LNCaP clone FGC (cell line): ENCODE results near the gene ADAMTSL2.

Source experiments
- DNase-seq: peaks from one replicate; pipeline ENCODE4 v3.0.0-alpha.2; 2011; ENCODE audit warnings: low read depth
- H3K4me3 ChIP-seq: 2 replicates; pipeline ENCODE4 v1.5.1; 2011; ENCODE audit warnings: mild to moderate bottlenecking, low read depth, low read length, control low read depth
- TF ChIP-seq, protein P1 (sequence below): IDR thresholded peaks from 2 replicates; pipeline ENCODE4 v1.5.1; 2012; ENCODE audit warnings: mild to moderate bottlenecking; ENCODE audit not compliant: control insufficient read depth, insufficient read depth; ENCODE audit errors: extremely low read depth

The ADAMTSL2 gene

DNA sequence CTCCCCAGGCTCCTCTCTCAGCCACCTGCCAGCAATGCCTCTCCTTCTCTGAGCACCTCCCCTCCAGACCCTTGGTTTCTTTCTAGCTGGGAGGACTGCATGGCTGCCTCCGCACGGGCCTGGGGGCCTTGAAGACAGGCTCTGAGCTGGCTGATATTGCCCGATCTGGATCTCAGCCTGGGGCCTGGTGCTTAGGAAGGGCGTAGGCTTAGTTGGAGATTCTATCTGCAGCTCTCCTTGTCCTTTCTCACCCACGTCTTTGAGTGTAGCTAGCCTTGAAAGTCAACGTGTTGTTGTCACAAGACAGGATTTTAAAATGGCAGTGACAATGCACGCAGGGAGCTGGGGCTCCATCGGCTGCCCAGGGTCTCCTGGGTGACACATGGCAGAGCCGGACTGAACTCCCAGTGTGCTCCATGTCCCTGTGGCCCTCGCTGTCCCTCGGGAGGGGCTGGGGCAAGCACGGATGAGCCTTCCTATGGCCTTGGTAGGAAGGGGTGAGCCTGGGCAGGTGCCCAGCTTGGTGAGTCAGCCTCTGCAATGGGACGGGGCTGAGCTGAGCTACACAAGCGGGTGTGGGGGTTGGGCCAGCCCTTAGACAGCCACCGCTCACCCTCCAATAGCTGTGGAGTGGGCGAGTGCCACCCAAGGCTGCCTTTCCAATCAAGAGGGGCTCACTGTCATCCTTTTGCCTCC is 9.4 kb downstream of the ADAMTSL2 start:
- TF ChIP-seq, protein P1, sequence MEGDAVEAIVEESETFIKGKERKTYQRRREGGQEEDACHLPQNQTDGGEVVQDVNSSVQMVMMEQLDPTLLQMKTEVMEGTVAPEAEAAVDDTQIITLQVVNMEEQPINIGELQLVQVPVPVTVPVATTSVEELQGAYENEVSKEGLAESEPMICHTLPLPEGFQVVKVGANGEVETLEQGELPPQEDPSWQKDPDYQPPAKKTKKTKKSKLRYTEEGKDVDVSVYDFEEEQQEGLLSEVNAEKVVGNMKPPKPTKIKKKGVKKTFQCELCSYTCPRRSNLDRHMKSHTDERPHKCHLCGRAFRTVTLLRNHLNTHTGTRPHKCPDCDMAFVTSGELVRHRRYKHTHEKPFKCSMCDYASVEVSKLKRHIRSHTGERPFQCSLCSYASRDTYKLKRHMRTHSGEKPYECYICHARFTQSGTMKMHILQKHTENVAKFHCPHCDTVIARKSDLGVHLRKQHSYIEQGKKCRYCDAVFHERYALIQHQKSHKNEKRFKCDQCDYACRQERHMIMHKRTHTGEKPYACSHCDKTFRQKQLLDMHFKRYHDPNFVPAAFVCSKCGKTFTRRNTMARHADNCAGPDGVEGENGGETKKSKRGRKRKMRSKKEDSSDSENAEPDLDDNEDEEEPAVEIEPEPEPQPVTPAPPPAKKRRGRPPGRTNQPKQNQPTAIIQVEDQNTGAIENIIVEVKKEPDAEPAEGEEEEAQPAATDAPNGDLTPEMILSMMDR = no peak
- no peak overlapping the region for H3K4me3 ChIP-seq
- no peak for DNase-seq

DNA sequence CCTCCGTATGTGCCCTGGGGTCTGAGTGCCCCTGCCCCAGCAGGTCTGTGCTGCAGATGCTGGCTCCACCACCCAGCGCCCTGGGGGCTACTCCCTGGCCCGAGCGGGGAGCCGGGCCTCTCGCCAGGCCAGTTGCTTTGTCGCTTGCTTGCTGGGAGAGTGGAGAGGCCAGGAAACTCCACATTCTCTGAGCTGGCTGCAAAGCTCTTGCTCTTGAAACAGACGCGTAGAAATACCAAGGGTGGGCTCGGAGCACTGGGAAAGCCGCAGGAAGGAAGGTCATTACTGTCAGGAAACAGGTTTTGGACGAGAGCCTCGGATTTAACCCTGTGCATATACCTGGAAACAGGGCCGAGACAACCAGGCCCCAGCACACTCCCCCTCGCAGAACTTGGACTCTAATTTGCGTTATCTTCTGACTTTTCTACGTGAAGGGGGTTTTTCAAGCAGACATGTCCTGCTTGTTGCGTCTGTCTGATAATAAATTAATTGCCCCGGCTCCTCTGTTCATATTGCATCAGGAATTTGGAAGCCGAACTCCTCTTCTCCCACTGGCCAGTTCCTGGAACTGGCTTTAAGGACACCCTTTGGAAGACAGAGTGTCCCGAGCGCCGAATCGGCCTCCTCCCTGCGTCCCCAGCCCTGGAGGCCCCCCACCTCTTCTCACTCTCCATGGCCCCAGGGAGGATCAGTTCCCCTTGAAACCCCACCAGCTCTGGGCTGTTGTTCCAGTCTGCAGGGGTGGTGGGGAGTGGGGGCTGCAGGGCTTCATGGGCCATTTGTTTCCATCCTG is 11.2 kb downstream of the ADAMTSL2 start:
- no peak for DNase-seq
- no peak overlapping the region for H3K4me3 ChIP-seq
- TF ChIP-seq, protein P1 = no peak

DNA sequence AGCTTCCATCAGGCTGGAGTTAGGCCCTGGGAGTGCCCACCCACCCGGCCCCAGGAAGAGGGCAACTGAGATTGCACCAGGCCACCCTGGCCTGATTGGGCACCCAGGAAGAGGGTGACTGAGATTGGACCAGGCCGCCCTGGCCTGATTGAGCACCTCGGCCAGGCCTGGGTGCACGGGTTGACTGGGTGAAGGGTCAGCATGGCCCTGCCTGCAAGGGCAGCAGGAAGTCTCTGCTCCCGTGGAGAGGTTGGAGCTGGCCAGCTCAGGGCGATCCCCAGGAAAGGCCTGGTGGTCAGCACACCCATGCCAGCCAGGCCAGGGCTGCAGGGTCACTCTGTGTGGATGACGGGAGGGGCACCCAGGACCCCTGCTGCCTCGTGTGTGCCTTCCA is 11.8 kb downstream of the ADAMTSL2 start:
- TF ChIP-seq, protein P1 = no peak
- DNase-seq = no peak

DNA sequence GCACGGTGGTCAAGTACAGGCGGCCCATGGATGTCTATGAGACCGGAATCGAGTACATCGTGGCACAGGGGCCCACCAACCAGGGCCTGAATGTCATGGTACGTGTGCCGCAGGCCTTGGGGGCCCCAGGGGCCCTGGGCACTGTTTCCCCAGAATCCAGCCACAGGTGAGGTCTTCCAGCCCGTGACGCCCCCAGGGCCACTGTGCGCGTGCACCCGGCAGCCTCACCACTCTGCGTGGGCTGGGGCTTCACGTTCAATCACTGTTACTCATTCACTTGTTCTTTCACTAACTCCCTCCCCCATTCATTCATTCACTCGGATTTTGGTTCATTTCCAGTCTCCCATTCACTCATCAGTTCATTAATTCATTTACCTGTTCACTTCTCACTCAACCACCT is 12.6 kb downstream of the ADAMTSL2 start:
- H3K4me3 ChIP-seq = no peak overlapping the region
- DNase-seq = no peak
- TF ChIP-seq, protein P1 = no peak

More for the DNA sequence above, 11.8 kb downstream of the ADAMTSL2 start:
- H3K4me3 ChIP-seq = no peak overlapping the region

DNA sequence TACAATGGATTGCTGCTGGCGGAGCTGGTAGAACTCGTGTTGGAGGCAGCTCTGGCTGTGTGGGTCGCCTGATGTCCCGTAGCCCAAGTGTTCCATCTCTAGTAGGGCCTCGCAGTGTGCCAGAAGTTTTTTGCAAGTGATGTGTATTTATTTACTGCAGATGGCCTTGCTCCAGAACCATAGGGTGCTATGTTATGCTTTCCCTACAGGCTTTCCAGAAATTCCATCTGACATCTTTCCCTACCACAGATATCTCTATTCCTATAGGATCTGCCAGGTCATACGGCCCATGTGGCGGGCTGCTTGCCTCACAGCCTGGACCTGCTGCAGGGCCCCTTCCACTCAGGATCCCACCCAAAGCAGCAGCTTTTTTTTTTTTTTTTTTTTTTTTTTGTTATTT is 16.9 kb downstream of the ADAMTSL2 start:
- TF ChIP-seq, protein P1 = no peak
- no peak for DNase-seq
- no peak overlapping the region for H3K4me3 ChIP-seq

DNA sequence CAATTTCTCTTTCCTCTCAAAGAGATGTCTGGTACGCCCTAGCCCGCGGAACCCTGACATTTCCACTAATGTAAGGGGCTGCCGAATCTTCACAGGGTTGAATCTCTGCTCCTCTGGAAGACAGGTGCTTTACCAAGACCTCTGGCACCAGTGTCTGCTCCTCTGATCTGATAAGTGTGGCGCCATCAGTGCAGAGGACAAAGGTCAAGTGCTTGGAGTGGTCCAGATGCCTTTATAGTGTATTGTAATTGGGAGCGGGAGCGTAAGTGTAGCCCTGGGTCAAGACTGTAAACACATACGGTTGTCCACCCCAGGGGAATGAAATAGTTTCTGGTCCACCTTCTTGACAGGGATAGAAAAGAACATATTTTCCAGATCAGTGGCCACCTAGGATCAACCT is 17.7 kb downstream of the ADAMTSL2 start:
- TF ChIP-seq, protein P1 = no peak
- DNase-seq = no peak
- no peak overlapping the region for H3K4me3 ChIP-seq

DNA sequence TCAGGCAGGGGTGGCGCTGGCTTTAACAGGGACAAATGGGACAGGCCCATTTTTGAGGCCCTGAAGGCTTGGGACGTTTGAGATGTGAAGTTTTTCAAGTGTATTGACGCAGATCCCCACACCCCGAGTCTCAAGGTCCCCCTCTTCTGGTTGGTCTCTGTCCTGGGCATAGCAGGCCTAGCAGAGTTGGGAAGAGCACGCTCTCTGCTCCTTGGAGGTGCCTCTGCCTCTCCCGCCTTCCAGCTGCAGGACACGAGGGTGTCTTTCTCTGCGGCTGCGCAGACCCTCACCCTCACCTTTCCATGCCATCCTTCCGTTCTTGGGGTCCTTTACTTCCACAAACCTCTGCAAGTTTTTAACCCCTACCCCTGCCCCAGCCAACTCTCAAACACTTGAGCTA is 18.6 kb downstream of the ADAMTSL2 start:
- no peak for DNase-seq
- H3K4me3 ChIP-seq = no peak overlapping the region
- TF ChIP-seq, protein P1 = no peak
